HCT116 (cell line): ENCODE measurements around the gene TLK2.

Source experiments
- ELF1 ChIP-seq: IDR thresholded peaks from 2 replicates; pipeline ENCODE4 v1.6.1; 2012; ENCODE audit warnings: low read depth, borderline replicate concordance
- EZH2 ChIP-seq: fragments of 200-600 bp; sonication (generic); IDR thresholded peaks from 2 replicates; pipeline ENCODE4 v1.6.1; 2017; ENCODE audit warnings: antibody characterized with exemption, mixed run types
- EZH2phosphoT487 ChIP-seq: fragments of 200-600 bp; IDR thresholded peaks from 2 replicates; pipeline ENCODE4 v1.6.1; 2018; ENCODE audit warnings: antibody characterized with exemption, borderline replicate concordance
- JUND ChIP-seq: IDR thresholded peaks from 2 replicates; pipeline ENCODE4 v1.6.1; 2012
- POLR2A ChIP-seq: IDR thresholded peaks from 2 replicates; pipeline ENCODE4 v1.7.0; 2011; ENCODE audit warnings: borderline replicate concordance; ENCODE audit not compliant: insufficient read depth, insufficient read length; ENCODE audit errors: extremely low read depth
- POLR2AphosphoS5 ChIP-seq: IDR thresholded peaks from 2 replicates; pipeline ENCODE4 v1.6.1; 2011; ENCODE audit warnings: mild to moderate bottlenecking, low read depth, low read length, moderate library complexity
- SRF ChIP-seq: IDR thresholded peaks from 2 replicates; pipeline ENCODE4 v1.6.1; 2012; ENCODE audit warnings: low read depth
- YY1 ChIP-seq: IDR thresholded peaks from 2 replicates; pipeline ENCODE4 v1.6.1; 2011; ENCODE audit warnings: low read length, low read depth, moderate library complexity, mild to moderate bottlenecking; ENCODE audit not compliant: insufficient replicate concordance; ENCODE audit errors: extremely low read depth
- ZFX ChIP-seq: fragments of 450-650 bp; IDR thresholded peaks from 2 replicates; pipeline ENCODE4 v1.6.1; 2017
- TF ChIP-seq, protein P1 (sequence below): IDR thresholded peaks from 2 replicates; pipeline ENCODE4 v1.6.1; 2012
- TF ChIP-seq, protein P2 (sequence below), 3 experiments: fragments of 200-600 bp in 1 of 3; sonication (generic) in 1 of 3; IDR thresholded peaks in 2 of 3; conservative IDR thresholded peaks in 1 of 3; 2 replicates each; pipeline ENCODE4 v1.5.1; 2012 to 2017; ENCODE audit warnings: low read depth in 2 of 3, low read length in 2 of 3, antibody characterized with exemption in 1 of 3, borderline replicate concordance in 1 of 3, control low read depth in 1 of 3, mild to moderate bottlenecking in 1 of 3, mixed read lengths in 1 of 3, mixed run types in 1 of 3, moderate library complexity in 1 of 3; ENCODE audit not compliant: insufficient read depth in 1 of 3
- TF ChIP-seq, protein P3 (sequence below): IDR thresholded peaks from 2 replicates; pipeline ENCODE4 v1.6.1; 2012; ENCODE audit warnings: low read depth
- TF ChIP-seq, protein P4 (sequence below): IDR thresholded peaks from 2 replicates; pipeline ENCODE4 v1.6.1; 2012

DNA sequence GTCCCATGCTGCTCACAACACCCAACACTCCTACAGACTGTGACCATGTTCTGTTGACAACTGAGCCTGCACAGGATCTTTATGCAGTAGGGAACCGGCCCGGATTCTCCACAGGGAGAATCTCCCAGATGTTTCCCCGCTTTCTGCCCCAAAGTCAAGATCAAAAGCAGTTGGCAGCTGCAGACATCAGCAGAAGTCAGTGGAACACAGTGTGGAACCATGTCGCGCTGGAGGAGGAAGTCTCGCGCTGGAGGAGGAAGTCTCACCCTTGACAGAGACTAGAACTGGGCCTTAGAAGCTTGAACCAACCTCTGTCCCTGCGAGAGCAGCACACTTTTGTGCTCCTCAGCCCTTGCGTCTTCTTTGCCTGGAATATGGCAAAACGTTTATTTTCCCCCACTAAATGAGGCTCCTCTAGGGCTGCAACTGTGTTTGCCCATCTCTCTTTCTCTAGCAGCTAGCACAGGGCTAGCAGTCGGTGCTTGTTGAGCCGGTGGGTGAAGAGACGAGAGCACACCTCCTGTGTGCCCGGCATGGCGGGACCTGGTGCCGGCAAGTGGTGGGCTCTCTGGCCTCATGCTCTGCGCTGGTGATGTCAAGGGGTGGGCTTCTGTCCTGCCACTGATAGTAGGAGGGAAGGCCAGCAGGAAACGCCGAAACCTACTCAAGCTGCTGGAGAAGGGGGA, 146.7 kb downstream of the TLK2 start:
- TF ChIP-seq POLR2A = no peak
- TF ChIP-seq POLR2AphosphoS5 = no peak
- TF ChIP-seq, protein P1, sequence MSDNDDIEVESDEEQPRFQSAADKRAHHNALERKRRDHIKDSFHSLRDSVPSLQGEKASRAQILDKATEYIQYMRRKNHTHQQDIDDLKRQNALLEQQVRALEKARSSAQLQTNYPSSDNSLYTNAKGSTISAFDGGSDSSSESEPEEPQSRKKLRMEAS = no peak
- TF ChIP-seq, protein P2, sequence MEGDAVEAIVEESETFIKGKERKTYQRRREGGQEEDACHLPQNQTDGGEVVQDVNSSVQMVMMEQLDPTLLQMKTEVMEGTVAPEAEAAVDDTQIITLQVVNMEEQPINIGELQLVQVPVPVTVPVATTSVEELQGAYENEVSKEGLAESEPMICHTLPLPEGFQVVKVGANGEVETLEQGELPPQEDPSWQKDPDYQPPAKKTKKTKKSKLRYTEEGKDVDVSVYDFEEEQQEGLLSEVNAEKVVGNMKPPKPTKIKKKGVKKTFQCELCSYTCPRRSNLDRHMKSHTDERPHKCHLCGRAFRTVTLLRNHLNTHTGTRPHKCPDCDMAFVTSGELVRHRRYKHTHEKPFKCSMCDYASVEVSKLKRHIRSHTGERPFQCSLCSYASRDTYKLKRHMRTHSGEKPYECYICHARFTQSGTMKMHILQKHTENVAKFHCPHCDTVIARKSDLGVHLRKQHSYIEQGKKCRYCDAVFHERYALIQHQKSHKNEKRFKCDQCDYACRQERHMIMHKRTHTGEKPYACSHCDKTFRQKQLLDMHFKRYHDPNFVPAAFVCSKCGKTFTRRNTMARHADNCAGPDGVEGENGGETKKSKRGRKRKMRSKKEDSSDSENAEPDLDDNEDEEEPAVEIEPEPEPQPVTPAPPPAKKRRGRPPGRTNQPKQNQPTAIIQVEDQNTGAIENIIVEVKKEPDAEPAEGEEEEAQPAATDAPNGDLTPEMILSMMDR (IDR thresholded peaks at IDR 0.05 in 2 of 3, conservative IDR thresholded peaks at IDR 0.05 in 1 of 3; ENCODE audit: borderline replicate concordance in 1 of 3, insufficient read depth in 1 of 3, low read depth in 2 of 3, low read length in 2 of 3) = no peak
- no peak for TF ChIP-seq YY1
- no peak for TF ChIP-seq EZH2phosphoT487
- no peak for TF ChIP-seq EZH2
- TF ChIP-seq, protein P3, sequence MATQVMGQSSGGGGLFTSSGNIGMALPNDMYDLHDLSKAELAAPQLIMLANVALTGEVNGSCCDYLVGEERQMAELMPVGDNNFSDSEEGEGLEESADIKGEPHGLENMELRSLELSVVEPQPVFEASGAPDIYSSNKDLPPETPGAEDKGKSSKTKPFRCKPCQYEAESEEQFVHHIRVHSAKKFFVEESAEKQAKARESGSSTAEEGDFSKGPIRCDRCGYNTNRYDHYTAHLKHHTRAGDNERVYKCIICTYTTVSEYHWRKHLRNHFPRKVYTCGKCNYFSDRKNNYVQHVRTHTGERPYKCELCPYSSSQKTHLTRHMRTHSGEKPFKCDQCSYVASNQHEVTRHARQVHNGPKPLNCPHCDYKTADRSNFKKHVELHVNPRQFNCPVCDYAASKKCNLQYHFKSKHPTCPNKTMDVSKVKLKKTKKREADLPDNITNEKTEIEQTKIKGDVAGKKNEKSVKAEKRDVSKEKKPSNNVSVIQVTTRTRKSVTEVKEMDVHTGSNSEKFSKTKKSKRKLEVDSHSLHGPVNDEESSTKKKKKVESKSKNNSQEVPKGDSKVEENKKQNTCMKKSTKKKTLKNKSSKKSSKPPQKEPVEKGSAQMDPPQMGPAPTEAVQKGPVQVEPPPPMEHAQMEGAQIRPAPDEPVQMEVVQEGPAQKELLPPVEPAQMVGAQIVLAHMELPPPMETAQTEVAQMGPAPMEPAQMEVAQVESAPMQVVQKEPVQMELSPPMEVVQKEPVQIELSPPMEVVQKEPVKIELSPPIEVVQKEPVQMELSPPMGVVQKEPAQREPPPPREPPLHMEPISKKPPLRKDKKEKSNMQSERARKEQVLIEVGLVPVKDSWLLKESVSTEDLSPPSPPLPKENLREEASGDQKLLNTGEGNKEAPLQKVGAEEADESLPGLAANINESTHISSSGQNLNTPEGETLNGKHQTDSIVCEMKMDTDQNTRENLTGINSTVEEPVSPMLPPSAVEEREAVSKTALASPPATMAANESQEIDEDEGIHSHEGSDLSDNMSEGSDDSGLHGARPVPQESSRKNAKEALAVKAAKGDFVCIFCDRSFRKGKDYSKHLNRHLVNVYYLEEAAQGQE = no peak
- TF ChIP-seq, protein P4, sequence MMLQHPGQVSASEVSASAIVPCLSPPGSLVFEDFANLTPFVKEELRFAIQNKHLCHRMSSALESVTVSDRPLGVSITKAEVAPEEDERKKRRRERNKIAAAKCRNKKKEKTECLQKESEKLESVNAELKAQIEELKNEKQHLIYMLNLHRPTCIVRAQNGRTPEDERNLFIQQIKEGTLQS = no peak
- no peak for TF ChIP-seq JUND
- no peak for TF ChIP-seq ZFX
- TF ChIP-seq ELF1 = no peak
- no peak for TF ChIP-seq SRF
